COLO668 (cell line): ENCODE measurements around the gene TLCD5.

Experiments
- DNase-seq: peaks from one replicate; lab custom pipeline; 2025; ENCODE audit not compliant: unreplicated experiment; lab: John Stamatoyannopoulos, UW

Gene TLCD5

GRCh38 chr11:120307476-120307875, 17.6 kb upstream of the TLCD5 start:
- DNase-seq, result no peak

GRCh38 chr11:120308081-120308480, 17.0 kb upstream of the TLCD5 start:
- no peak for DNase-seq

- DNase-seq, result no peak
Measured at GRCh38 chr11:120310870-120311269, 14.2 kb upstream of the TLCD5 start.

- no peak for DNase-seq
Measured at GRCh38 chr11:120314861-120315260, 10.2 kb upstream of the TLCD5 start.

- DNase-seq, result no peak
Measured at GRCh38 chr11:120316880-120317688, 8.0 kb upstream of the TLCD5 start.

- DNase-seq, result no peak
Measured at GRCh38 chr11:120317689-120318480, 7.2 kb upstream of the TLCD5 start.

GRCh38 chr11:120318906-120319305, 6.2 kb upstream of the TLCD5 start:
- no peak for DNase-seq

GRCh38 chr11:120326228-120326627, 1.1 kb downstream of the TLCD5 start:
- no peak for DNase-seq

GRCh38 chr11:120326845-120327281, 1.8 kb downstream of the TLCD5 start:
- no peak for DNase-seq

GRCh38 chr11:120327311-120327710, 2.2 kb downstream of the TLCD5 start:
- DNase-seq, result no peak

- no peak for DNase-seq
Measured at GRCh38 chr11:120329556-120329955, 4.5 kb downstream of the TLCD5 start.

- DNase-seq, result no peak
Measured at GRCh38 chr11:120330045-120330444, 4.9 kb downstream of the TLCD5 start.

- DNase-seq, result no peak
Measured at GRCh38 chr11:120331301-120331996, 6.3 kb downstream of the TLCD5 start.

- no peak for DNase-seq
Measured at GRCh38 chr11:120332822-120333716, 8.0 kb downstream of the TLCD5 start.

GRCh38 chr11:120333801-120334200, 8.7 kb downstream of the TLCD5 start:
- no peak for DNase-seq

GRCh38 chr11:120334332-120334731, 9.2 kb downstream of the TLCD5 start:
- no peak for DNase-seq

GRCh38 chr11:120334894-120335462, 9.9 kb downstream of the TLCD5 start:
- DNase-seq, result peak; percentile 67

- peak; percentile 62 for DNase-seq
Measured at GRCh38 chr11:120335556-120335907, 10.4 kb downstream of the TLCD5 start.

- DNase-seq, result peak; percentile 97
Measured at GRCh38 chr11:120335908-120336640, 11.0 kb downstream of the TLCD5 start, which contains the start of gene ARHGEF12. Gene ARHGEF12, plus strand, starts transcription at chr11:120336413. Its CDS starts 831 bp downstream, at chr11:120337244.
